ENCODE results near the gene STIMATE. TPM values are rescaled to one million over a fixed set of nuclear protein-coding genes. Genes with fewer than 3 reads are reported as not detected.

Gene STIMATE
- total RNA-seq, 4 donors from 2014 or later, result 8.2 to 33.0 (median 16.4) TPM

DNA sequence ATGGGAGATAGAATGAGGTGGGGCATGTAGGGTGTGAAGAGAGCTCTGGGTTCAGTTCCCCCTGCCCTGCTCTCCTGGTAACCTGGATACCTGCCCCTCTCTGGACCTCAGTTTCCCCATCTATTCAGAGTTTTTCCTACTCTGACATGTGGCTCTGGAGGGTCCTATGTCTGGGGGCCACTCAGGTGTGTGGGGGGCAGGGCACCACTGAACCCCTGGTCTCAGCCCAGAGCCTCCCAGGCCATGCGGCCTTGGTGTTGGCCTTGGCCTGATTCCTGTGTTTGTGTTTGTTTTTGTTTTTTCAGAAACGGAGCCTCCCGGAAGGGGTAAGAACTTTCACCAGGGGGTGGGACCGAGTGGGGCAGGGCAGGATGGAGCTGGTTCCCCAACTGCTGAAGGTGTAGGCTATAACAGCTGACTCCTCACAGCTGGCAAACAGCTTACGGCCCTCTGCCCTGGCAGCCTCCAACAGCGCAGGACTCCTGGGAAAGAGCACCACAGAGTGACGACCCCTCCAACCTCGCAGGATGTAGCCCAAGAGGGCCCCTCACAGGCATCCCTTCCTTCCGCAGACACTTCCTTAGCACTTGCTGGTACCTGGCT, 101.9 kb downstream of the STIMATE start:
- H3K4me3 ChIP-seq, result no peak overlapping the region
- TF ChIP-seq CTCF (IDR thresholded peaks at IDR 0.05) (no peak), EP300 (IDR thresholded peaks at IDR 0.05; ENCODE audit: low read depth) (no peak), POLR2A (IDR thresholded peaks at IDR 0.05) (no peak), POLR2AphosphoS5 (IDR thresholded peaks at IDR 0.05) (no peak)
- DNase-seq, result no peak
- H3K9me3 ChIP-seq, result no peaks in the 10 kb centered on the region
- H3K36me3 ChIP-seq, result no peaks in the 10 kb centered on the region
- H3K4me1 ChIP-seq, result no peaks in the 10 kb centered on the region
- no peak overlapping the region for H3K27ac ChIP-seq
- in situ Hi-C loops (cut with MboI; ENCODE audit: low pct_ligation_motif_present in 1 of 4, low pct_unique_long_range_greater_than_20kb in 1 of 4, low sequenced_read_pairs in 3 of 4), result no loop called here
- H3K27me3 ChIP-seq, result no peaks in the 10 kb centered on the region
- intact Hi-C loops (cut with DNase I; ENCODE audit: low total_unique reads), result no loop called here
- WGBS, 2 donors (ENCODE audit: low coverage in 1 of 2), result 60% methylated on average over 9 of the region's 9 CpGs; no CpG with 5 or more reads in 1 of the 2 donors

DNA sequence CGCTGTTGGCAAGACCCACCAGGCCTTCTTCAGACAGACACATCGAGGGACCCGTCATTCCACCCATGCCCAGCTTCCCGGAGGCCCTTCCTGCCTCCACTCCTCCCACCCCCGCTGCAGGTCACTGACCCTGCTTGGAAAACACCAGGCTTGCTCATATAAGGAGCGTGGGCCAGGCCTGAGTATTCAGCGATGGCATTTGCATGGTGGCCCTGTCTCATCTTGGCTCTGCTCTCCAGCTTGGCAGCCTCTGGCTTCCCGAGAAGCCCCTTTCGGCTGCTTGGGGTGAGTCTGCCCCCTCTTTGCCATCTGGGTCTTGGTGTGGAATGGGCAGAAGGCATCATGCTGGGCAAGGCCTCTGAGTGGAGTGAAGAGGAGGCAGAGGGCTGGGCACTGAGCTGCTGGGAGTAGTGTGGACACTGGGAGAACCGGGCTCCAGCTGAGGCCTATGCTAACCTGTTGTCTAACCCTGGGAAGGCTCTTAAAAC, 102.7 kb downstream of the STIMATE start, which contains the start of gene ITIH3:
Gene ITIH3 (plus strand): TSS at position 185 of the 488 bp plus-strand sequence. CDS start 8 bp downstream, at position 193.
- Histone ChIP-seq H3K9me3 (no peaks in the 10 kb centered on the region), H3K27ac (no peak within 1 kb of the TSS), H3K27me3 (no peaks in the 10 kb centered on the region), H3K4me3 (no peak within 1 kb of the TSS), H3K4me1 (no peaks in the 10 kb centered on the region), H3K36me3 (no peaks in the 10 kb centered on the region)
- TF ChIP-seq POLR2AphosphoS5 (IDR thresholded peaks at IDR 0.05) (no peak), EP300 (IDR thresholded peaks at IDR 0.05; ENCODE audit: low read depth) (no peak), POLR2A (IDR thresholded peaks at IDR 0.05) (no peak), CTCF (IDR thresholded peaks at IDR 0.05) (no peak)
- in situ Hi-C loops (cut with MboI; ENCODE audit: low pct_ligation_motif_present in 1 of 4, low pct_unique_long_range_greater_than_20kb in 1 of 4, low sequenced_read_pairs in 3 of 4) (no loop called here), intact Hi-C loops (cut with DNase I; ENCODE audit: low total_unique reads) (no loop called here)
- WGBS, 2 donors (ENCODE audit: low coverage in 1 of 2), result 87 to 100% methylated on average over 1 to 10 of the region's 10 CpGs
- DNase-seq, result no peak

DNA sequence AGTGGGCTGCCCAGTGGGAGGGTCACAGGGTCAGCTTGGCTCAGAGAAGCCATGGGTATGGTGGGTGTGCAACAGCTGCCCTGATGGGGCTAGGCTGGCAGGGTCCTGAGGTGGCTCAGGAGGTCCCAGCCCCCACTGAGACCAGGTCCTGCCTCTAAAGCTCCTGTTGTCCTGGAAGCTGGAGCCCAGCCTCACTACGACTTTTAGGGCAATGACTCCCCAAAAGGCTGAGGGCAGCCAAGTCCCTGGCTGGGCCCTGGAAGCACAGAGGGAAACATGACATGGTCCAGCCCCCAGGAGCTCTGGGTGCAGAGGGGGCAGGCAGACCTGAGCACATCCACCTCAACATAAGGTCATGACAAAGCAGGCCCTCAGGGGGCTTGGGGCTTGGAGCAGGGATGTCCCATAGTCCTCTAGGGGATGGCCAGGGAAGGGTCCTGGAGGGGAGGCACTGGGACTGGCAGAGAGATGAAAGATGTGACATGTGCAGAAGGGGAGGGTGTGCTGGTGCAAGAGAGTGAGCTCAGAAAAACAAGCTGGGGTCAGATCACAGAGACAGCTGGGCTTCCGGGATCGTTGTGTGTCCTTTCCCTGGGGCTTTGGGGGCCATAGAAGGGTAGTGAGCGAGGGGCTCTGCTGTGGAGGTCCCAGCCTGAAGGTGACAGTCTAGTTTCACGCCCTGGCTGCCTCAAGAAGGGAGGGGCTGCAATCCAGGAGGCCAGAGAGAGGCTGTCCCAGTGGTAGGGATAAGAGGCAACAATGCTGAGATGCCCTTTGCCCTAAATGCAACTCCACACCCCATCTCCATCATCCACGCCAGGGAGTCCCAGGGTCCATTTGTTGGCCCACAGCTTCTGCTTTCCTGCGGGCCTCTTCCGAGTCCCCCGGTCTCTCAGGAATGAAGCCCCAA, 103.4 kb downstream of the STIMATE start:
- Histone ChIP-seq H3K4me1 (no peaks in the 10 kb centered on the region), H3K9me3 (no peaks in the 10 kb centered on the region), H3K27me3 (no peaks in the 10 kb centered on the region), H3K36me3 (no peaks in the 10 kb centered on the region), H3K27ac (no peak overlapping the region), H3K4me3 (no peak overlapping the region)
- intact Hi-C loops (cut with DNase I; ENCODE audit: low total_unique reads), result no loop called here
- WGBS, 2 donors (ENCODE audit: low coverage in 1 of 2), result 80% methylated on average over 8 of the region's 9 CpGs; no CpG with 5 or more reads in 1 of the 2 donors
- TF ChIP-seq POLR2A (IDR thresholded peaks at IDR 0.05), result no peak
- in situ Hi-C loops (cut with MboI; ENCODE audit: low pct_ligation_motif_present in 1 of 4, low pct_unique_long_range_greater_than_20kb in 1 of 4, low sequenced_read_pairs in 3 of 4), result no loop called here
- DNase-seq, result no peak

GRCh38 chr3:52792961-52793695, 104.2 kb downstream of the STIMATE start:
- Histone ChIP-seq H3K36me3 (no peaks in the 10 kb centered on the region), H3K27me3 (no peaks in the 10 kb centered on the region), H3K4me3 (no peak overlapping the region), H3K4me1 (no peaks in the 10 kb centered on the region), H3K27ac (no peak overlapping the region), H3K9me3 (no peaks in the 10 kb centered on the region)
- in situ Hi-C loops (cut with MboI; ENCODE audit: low pct_ligation_motif_present in 1 of 4, low pct_unique_long_range_greater_than_20kb in 1 of 4, low sequenced_read_pairs in 3 of 4) (no loop called here), intact Hi-C loops (cut with DNase I; ENCODE audit: low total_unique reads) (no loop called here)
- WGBS, 2 donors (ENCODE audit: low coverage in 1 of 2), result 72% methylated on average over 18 of the region's 18 CpGs; no CpG with 5 or more reads in 1 of the 2 donors
- no peak for DNase-seq
- TF ChIP-seq POLR2A (IDR thresholded peaks at IDR 0.05) (no peak), POLR2AphosphoS5 (IDR thresholded peaks at IDR 0.05) (no peak), EP300 (IDR thresholded peaks at IDR 0.05; ENCODE audit: low read depth) (no peak), CTCF (IDR thresholded peaks at IDR 0.05) (no peak)
